NCI-H1092 (cell line): ENCODE results near the gene SRGAP3.
"Not testable (repeated sequence)": the region's sequence is repeated elsewhere in the genome, so short reads cannot be mapped to it uniquely, and the experiment has no call there.

Experiments used
- DNase-seq: peaks from one replicate; lab custom pipeline; 2025; lab: John Stamatoyannopoulos, UW

Gene SRGAP3

DNA sequence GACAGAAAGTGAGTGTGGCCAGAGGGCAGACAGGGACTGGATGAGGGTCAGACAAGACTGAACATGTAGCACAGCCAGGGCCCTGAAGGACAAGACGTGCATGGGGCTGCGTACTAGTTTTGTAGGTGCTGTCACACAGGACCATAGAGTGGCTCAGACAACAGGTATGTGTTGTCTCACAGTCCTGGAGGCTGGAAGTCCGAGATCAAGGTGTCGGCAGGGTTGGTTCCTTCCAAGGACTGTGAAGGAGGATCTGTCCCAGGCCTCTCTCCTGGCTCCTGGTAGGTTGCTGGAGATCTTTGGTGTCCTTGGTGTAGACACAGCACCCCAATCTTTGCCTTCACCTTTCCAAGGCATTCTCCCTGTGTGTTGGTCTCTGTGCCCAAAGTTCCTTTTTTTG lies 136.4 kb downstream of the SRGAP3 start:
- DNase-seq = no peak

DNA sequence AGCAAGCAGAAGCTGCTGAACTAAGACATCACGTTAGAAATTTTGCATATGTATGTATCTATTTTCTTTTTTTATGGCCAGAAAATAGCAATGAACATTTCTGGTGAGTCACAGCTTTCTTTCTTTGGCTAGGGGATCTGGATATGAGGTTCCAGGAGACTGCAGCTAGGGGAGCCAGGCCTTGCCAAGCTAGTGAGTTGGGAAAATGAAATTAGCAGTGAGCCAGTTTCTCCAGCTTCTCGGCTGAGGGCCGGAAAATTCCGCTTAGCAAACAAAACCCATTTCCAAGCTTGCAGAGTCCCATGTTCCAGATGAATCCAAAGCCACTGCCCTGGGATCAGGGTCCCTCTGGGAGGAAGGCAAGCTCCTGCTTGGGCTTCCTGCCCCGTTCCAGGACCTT lies 137.6 kb downstream of the SRGAP3 start:
- no peak for DNase-seq

DNA sequence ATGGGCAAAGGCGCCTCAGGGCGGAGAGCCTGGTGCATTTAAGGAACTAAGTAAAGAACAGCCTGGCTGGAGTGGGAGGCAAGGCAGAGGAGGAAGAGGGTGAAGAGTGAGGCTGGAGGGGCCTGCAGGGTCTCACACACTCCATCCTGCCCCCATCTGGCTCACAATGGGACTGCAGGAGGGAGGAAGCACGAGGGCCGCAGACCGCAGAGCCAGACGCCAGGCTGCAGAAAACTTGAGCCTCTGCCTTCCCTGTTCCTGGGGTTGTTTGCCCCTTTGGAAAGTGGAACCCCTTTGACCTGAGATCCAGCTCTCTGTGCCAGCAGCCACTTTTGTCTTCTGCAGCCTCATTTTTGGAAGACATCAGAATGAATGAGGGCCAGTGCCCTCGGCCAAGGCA lies 138.0 kb downstream of the SRGAP3 start:
- no peak for DNase-seq

DNA sequence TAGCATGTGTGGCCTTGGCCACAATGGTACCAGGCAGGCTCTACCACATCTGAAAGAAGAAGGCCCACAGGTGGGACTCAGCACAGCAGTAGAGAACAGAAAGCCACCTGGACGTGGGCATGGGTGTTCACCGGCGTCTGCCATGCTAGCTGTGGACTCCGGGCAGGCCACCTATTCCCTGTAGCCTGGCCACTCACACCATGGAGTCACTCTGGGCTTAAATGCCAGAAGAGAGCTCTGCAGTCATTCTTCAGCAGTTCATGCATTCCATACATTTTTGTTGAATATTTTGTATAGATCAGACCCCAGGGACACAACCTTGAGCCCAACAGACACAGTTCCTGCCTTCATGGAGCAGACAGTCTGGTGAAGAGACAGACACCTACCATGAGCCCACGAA lies 138.6 kb downstream of the SRGAP3 start:
- no peak for DNase-seq

DNA sequence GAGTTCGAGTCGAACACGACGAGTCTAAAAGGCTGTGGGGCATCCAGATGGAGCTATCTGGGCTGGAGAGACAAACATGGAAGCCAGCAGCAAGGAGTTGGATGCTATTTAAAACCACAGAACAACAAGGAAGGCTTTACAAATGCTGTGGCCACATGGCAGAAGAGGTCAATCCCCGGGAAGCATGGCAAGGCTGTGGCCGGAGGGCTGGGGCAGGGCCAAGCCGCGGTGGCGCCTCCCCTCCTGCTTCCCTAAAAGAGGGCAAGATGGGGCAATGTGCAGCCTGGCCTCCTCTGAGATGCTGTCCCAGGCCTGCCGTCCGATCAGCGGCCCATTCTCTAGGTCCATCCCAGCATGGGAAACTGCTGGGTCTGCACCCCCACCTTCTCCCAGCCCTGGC lies 139.1 kb downstream of the SRGAP3 start:
- DNase-seq = no peak

DNA sequence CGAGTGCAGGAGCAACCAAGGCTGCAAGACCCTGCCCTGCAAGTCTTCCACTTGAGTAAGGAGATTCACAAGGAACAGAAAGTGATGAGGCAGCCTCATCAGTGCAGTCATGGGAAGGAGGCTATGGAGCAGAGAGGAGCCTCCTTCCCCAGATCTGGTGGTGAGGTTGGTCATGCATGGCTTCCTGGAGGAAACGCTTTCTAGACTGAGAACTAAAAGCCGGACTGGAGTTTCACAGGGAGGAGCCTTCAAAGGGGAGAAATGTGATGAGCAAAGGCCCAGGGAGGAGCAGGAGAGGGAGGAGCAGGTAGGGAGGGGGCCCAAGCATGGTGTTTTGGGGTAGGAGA lies 139.9 kb downstream of the SRGAP3 start:
- no peak for DNase-seq

DNA sequence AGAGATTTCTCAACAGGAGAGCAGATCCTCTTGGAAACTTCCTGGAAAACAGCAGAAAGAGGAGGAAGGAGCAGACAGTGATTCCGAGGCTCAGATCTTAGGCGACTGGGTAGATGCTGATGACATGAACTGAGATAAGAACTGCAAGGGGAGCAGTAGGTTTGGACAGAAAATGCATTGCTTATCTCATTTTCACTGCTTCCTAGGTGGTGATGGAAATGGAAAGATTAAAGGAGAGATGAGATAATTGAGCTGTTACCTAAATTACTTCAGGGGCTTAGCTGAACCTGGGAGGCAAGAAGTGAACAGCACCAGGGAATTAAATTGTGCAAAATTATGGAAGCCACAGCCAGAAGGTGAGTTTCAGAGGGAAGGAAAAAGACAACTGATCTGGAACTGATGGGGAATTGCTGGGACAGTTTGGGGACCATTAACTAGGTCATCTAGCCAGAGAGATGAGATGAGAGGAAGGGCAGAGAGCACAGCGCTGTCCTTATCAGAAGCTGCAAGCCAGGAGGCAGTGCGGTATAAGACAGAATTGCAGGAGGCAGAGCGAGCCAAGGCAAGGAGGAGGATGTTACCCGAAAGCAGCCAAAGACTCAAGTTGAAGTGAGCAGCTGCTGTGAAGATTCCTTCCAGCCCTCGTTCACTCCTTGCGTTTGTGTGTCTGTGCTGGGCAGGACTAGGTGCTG lies 140.4 kb downstream of the SRGAP3 start:
- no peak for DNase-seq

DNA sequence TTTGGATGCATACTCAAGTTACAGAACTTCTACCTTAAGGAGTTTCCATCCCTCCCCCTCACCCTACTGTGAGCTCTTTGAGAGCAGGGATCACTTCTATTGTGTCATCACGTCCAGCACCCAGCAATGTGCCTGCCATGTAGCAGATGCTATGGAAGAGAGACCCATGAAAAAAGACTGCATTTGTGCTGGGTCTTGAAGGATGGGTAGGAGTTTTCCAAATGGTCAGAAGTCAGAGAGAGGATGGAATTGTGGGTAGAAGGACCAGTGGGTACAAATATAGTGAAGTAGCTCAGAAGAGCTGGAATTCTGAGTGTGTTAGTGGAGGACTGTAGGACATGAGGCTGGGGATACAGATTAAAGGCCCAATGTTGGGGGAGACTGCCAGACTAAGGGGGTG lies 141.7 kb downstream of the SRGAP3 start:
- DNase-seq = no peak

DNA sequence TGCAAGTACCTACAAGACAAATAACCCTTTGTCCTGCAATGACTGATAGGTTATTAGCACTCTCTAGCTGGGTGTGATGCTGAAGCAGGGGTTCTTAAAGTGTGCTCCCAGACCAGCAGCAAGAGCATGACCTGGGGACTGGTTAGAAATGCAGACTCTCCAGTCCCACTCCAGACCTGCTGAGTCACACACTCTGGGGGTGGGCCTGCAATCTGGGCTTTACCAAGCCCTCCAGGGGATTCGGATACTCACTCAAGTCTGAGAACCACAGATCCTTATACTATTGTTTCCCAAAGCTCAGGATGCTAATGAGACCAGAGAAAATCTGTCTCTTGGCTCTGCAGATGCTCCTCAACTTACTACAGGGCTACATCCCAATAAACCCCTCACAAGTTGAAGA lies 144.0 kb downstream of the SRGAP3 start:
- no peak for DNase-seq

DNA sequence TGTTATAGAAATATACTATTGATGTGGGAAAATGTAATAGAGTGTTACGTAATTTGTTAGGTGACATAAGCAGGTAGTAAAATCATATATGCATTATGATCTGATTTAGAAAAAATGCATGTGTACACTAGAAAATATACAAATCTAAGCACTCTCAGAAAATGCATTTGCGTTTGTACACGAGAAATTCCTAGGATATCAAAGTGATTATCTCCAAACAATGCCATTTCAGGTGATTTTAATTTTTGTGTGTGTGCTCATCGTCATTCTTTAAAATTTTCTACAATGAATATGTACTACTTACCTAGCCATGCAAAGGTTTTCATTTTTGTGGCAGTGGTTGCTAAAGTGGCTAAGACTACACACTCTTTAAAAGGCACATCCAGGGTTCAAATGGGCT lies 145.3 kb downstream of the SRGAP3 start:
- DNase-seq = no peak

DNA sequence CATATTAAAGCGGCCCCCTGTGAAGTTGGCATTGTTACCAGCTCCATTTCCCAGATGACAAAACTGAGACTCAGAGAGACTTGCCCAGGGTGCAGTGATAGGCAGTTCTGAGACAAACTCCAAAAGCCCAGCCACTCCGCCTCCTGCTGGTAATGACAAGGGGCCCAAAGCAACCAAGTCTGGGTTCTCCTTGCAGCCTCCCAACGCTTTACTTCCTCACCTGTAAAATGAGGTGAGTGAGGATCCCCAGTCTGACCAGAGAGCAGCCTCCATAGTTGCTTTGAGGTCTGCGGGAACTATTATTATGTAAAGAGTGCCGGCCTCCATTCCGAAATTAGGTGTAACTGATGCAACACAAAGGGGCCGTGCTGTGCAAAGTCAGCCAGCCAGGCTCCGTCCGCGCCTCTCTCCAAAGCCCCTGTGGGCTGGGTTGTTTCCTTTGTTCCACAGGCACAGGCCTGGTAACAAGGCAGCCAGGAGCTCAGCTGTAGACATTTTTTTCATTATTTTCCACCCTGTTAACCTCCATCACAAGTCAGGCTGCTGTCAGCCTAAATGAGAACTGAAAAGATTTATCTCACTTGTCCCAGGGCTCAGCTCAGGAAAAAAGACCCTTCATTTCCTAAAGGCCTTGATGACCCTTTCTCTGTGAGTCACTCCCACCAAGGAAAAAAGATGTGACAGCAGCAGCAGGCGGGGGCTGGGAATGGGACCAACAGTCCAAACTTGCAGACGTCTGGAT lies 147.0 kb downstream of the SRGAP3 start:
- DNase-seq = no peak

DNA sequence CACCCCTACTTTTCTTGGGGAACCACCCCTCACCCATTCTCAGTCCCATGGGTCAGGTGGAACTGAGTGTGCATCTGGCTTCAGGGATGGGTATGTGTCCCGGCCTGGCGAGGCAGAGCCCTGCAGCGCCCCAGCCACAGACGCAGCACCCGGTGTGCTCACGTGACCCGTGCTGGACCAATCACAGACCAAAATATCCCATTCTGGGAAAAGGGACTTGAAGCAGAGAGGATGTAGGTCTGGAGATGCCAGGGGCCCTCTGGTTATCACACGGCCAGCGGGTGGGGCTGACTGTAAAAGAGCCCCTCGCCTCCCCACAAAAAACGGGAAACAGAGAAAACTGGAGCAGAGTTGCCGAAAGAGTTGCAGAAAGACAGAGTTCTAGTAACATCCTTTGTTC lies 148.2 kb downstream of the SRGAP3 start:
- no peak for DNase-seq

DNA sequence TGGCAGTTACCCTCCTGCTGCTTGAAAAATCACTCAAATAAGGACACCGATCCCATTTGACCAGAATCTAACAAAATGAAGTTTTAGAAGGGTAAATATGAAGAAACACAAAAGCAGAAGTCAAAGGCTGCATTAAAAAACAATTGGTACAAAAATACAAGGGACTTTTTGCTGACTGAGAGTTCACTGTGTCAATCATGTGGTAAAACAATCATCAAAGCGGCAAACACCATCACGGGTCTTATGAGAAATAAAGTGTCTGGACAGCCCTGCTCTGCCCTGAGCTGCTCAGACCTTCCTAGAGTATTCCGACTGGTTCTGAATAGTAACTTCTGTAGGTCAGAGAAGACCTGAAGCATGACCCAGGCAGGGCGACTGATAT lies 148.9 kb downstream of the SRGAP3 start:
- DNase-seq = no peak

DNA sequence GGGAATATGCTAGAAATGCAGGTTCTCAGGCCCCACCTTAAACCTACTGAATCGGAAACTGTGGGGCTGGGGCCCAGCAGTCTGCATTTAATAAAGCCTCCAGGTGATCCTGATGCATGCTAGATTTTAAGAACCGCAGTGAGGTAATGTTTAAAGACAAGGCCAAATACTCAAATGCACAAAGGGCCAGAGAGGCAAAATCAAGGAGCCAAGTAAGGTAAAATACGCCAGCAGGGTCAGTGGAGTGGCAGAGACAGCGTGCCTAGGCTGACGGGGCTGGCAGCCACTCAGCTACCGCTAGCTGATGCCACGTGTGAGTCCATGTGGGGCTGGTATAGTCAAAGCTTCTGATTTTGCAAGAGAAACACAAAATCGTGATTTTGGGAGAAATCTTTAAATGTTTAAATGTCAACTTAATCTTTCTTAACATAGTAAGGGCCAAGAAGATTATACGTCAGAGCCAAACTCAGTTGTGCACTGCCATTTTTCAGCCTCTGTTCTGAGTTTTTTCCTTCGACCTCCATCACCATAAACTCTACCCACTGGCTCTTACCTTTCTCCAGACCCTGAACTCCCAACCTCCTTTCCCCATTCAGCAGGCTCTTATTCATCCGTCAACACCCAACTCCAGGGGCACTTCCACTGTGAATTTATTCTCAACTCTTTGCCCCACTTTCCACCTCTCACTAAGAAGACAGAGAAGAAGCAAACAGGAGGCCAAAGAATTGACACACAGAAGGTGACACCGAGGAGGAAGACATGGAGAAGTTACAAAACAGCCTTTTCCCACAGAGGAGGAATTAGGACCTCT lies 149.5 kb downstream of the SRGAP3 start:
- no peak for DNase-seq

DNA sequence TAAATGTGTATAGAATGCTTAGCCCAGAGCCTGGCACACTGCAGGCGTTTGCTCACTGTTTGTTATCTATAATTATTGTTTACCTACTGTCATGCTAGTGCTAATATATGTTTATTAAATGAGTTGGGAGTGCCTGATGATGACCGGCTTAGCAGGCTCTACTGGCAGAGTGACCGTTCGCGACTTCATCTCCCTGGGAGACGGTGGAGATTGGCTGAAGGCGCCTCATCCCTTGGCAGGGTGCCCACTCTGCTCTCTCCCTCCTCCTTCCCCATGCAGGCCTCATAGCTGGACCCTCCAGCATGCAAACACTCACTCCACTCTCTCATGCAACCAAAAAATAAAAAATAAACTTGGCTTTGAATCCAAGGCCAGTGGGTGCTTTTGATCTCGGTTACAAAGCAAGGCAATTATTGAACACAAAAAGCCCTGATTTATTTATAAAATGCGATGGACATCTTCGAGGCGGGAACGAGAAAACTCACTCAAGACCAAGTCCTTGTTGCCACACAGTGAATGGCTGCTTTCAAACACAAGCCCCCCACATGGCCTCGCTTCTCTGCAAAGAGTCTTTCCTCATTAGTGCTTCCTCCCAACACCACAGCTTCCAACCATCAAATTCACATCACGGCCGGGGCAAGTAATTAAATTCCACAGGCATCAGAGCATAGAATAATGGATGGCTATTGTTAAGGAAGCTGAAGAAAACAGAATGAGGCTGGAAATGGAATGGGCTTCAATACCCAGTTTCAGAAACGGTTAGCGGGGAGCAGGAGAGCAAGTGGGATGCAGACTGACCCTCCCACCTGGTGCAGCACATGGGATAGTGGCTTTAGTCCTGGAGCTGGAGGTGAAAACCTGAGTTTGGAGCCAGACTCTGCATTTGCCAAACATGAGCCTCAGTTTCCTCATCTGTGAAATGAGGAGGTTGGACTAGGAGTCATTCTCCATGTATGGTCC lies 150.4 kb downstream of the SRGAP3 start:
- DNase-seq = no peak

DNA sequence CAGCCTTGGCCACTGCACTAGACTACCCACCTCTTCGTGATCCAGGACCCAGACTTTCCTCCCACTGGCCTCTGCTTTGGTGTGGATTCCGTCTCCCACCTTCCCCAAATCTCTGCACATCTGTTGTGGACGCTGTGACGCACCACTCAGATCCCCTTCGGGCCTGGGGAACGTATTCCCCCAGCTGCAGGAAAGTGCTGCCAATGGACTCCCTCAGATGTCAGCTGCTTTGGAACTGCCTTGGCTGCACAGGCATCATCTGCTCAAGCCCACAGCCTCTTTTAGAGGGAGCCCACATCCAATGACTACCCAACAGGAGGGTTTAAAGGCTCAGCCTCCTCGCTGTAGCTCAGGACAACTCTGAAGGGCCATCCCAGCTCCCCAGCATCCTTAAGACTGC lies 152.0 kb downstream of the SRGAP3 start:
- DNase-seq = no peak

DNA sequence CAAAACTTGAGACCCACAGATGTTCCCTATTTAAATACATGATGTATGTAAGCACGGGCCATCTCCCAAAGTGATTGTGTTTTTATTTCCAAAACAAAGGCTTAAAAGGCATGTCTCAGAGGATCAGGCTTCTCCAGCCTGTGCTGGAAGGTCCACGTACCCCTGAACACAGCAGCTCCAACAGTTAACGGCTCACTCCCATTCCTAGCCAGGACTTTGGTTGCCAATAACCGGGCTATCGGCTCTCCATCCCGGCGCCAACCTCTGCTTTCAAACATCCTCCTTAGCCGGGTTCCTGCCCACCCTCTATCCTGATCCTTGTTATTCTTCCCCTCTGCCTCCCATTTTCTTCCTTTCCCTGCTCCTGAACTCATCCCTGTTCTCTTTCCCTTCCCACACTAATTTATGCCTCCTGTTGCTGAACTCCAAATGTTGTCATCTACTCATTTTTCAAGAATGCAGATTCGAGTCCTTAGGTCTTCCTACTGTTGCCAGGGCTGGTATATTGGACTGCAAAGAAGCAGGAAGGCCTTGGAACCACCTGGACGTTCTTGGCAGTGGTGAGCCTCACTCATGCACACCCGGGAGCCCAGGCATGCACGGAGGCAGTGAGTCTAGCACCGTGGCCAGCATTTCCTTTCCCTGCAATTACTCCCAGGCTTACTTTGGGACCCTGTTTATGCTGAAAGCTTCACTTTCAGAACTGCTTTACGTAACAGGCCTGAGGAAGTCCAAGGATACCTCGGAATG lies 157.8 kb downstream of the SRGAP3 start:
- DNase-seq = no peak

DNA sequence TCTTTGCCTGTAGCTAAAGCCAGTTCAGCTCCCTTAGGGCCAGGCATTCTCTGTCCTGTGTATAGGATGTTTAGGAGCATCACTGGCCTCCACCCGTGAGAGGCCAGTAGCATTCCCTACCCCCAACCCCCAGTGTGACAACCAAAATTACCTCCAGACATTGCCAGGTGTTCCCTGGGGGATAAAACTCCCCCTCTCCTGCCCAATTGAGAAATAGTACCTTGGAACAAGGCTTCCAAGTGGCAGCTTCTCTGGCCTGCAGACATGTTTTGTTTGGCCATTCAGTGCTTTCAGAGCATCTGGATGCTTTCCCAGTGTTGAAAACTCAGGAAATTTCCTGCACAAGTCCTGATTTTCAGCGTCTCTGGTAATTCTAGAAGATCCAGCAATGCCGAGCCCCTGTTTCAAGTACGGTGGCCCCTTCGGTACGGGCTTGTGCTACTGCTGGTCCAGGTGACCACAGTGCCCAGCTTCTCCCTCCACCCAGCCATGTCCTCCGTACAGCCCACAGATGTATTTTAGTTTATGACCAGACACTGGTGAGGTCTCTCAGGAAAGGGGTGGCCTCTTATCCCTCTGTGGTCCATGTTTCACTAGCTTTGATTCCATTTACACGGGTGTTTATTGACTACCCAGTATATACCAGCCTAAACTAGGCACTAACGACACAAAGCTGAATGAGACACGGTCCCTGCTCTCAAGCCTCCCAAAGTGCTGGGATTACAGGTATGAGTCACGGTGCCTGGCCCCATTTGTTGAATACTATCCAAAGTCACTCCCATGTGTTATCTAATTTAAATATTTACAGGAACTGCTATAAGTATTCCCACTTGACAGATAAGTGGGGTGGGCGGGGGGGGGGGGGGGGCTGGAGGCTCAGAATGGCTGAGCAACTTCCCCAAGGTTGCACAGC lies 160.7 kb downstream of the SRGAP3 start:
- no peak for DNase-seq

DNA sequence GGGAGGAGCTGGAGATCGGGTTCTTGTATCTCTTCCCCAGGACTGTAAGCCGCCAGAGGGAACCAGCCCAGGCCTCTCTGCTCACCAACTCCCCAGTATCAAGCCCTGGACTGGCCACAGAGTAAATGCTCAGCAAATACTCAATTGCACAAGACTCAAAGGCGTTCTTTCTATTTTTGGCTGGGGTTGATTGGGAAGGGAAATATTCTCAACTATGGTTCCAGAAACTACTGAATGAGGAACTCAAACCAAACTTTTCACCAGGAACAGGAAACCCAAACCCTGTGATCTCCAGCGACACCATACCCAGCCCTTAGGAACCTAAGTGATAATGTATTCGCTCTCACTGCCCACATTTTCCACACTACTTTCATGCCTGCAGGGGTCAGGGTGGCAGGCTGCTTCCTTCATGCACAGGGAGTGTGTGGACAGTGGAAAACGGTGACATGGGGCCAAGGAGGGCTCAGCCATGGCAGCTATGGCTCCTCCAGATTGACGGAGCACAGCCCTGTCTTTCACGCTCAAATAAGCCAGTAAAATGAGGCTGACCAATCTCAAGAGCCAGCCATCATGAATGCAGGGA lies 161.5 kb downstream of the SRGAP3 start:
- no peak for DNase-seq

DNA sequence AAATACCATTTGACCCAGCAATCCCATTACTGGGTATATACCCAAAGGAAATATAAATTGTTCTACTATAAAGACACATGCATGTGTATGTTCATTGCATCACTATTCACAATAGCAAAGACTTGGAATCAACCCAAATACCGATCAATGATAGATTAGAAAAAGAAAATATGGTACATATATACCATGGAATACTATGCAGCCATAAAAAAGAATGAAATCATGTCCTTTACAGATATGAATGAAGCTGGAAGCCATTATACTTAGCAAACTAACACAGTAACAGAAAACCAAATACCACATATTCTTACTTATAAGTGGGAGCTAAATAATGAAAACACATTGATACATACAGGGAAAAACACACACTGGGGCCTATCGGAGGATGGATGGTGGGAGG lies 164.0 kb downstream of the SRGAP3 start:
- not testable (repeated sequence) for DNase-seq
